GM19099 (cell line): ENCODE results near the gene CCDC146.
"Not testable (repeated sequence)": the region's sequence is repeated elsewhere in the genome, so short reads cannot be mapped to it uniquely, and the experiment has no call there.

Experiments
- POLR2A ChIP-seq: IDR thresholded peaks from 3 replicates; pipeline ENCODE4 v1.6.1; 2011; ENCODE audit warnings: low read depth; ENCODE audit not compliant: insufficient read length; ENCODE audit errors: extremely low read depth

The CCDC146 gene

GRCh38 chr7:77121860-77122681 lies at the start of gene CCDC146:
Gene CCDC146 (plus strand): TSS chr7:77122615. CDS start chr7:77167669, 45,054 bp downstream.
- TF ChIP-seq POLR2A = not testable (repeated sequence)

GRCh38 chr7:77157446-77157845 lies 35.0 kb downstream of the CCDC146 start:
- no peak for TF ChIP-seq POLR2A

GRCh38 chr7:77181015-77181595 lies 58.7 kb downstream of the CCDC146 start:
- no peak for TF ChIP-seq POLR2A

GRCh38 chr7:77181734-77182133 lies 59.3 kb downstream of the CCDC146 start:
- TF ChIP-seq POLR2A = no peak

- TF ChIP-seq POLR2A = no peak
These were observed 59.8 kb downstream of the CCDC146 start for GRCh38 chr7:77182261-77182660.

- no peak for TF ChIP-seq POLR2A
These were observed 62.0 kb downstream of the CCDC146 start for GRCh38 chr7:77184463-77184862.

GRCh38 chr7:77184990-77185389 lies 62.6 kb downstream of the CCDC146 start:
- no peak for TF ChIP-seq POLR2A

GRCh38 chr7:77185866-77186265 lies 63.5 kb downstream of the CCDC146 start:
- TF ChIP-seq POLR2A = no peak

GRCh38 chr7:77188731-77189437 lies 66.5 kb downstream of the CCDC146 start:
- TF ChIP-seq POLR2A = no peak

GRCh38 chr7:77197141-77197540 lies 74.7 kb downstream of the CCDC146 start:
- no peak for TF ChIP-seq POLR2A

GRCh38 chr7:77199013-77199966 lies 76.9 kb downstream of the CCDC146 start, which contains the start of gene FGL2:
Gene FGL2 (minus strand): TSS chr7:77199819. CDS start chr7:77199793, 26 bp downstream.
- TF ChIP-seq POLR2A = peak; percentile 28

- peak; percentile 55 for TF ChIP-seq POLR2A
These were observed 78.1 kb downstream of the CCDC146 start for GRCh38 chr7:77200542-77200941.

- peak; percentile 46 for TF ChIP-seq POLR2A
These were observed 80.1 kb downstream of the CCDC146 start for GRCh38 chr7:77202481-77202976.

GRCh38 chr7:77205706-77206105 lies 83.3 kb downstream of the CCDC146 start:
- TF ChIP-seq POLR2A = no peak

GRCh38 chr7:77208416-77208815 lies 86.0 kb downstream of the CCDC146 start:
- TF ChIP-seq POLR2A = no peak
